HepG2 (cell line): ENCODE results near the gene ZKSCAN3. TPM values are rescaled to one million over a fixed set of nuclear protein-coding genes. Genes with fewer than 3 reads are reported as not detected.

Experiments
- FOXA1 ChIP-seq, 2 experiments: fragments of 450-650 bp in 1 of 2; sonication (generic) in 1 of 2; formaldehyde crosslinking in 1 of 2; IDR thresholded peaks; 2 replicates each; pipeline versions ENCODE4 v1.4.0 to v1.6.1; 2016 to 2020; ENCODE audit warnings: missing genetic modification reagents in 1 of 2
- GATAD1 ChIP-seq: IDR thresholded peaks from 2 replicates; pipeline ENCODE4 v1.6.1; 2016; ENCODE audit warnings: missing genetic modification reagents, missing compliant biosample characterization
- HMG20A ChIP-seq: IDR thresholded peaks from 2 replicates; pipeline ENCODE4 v1.6.1; 2016; ENCODE audit warnings: borderline replicate concordance
- KAT8 ChIP-seq: IDR thresholded peaks from 2 replicates; pipeline ENCODE4 v1.6.1; 2016; ENCODE audit warnings: missing genetic modification reagents, missing compliant biosample characterization
- RARA ChIP-seq: IDR thresholded peaks from 2 replicates; pipeline ENCODE4 v1.6.1; 2016; ENCODE audit warnings: missing genetic modification reagents, missing compliant biosample characterization
- RXRB ChIP-seq: IDR thresholded peaks from 2 replicates; pipeline ENCODE4 v1.6.1; 2016; ENCODE audit warnings: borderline replicate concordance, missing genetic modification reagents, missing compliant biosample characterization
- SOX6 ChIP-seq, 2 experiments: fragments of 450-650 bp in 1 of 2; sonication (generic) in 1 of 2; formaldehyde crosslinking in 1 of 2; IDR thresholded peaks; 2 replicates each; pipeline versions ENCODE4 v1.4.0 to v1.6.1; 2017 to 2020; ENCODE audit warnings: antibody characterized with exemption in 1 of 2, mild to moderate bottlenecking in 1 of 2, missing genetic modification reagents in 1 of 2
- SRSF1 ChIP-seq: fragments of 200-400 bp; formaldehyde crosslinking; optimal IDR thresholded peaks from 2 replicates; pipeline ENCODE3; 2017; ENCODE audit warnings: mild to moderate bottlenecking, low read depth, low read length, moderate library complexity
- SRY ChIP-seq: sonication (generic); formaldehyde crosslinking; IDR thresholded peaks from 2 replicates; pipeline ENCODE4 v1.8.0; 2022; ENCODE audit warnings: mild to moderate bottlenecking, missing genetic modification reagents
- ZBTB20 ChIP-seq: sonication (generic); formaldehyde crosslinking; IDR thresholded peaks from 2 replicates; pipeline ENCODE4 v1.8.1; 2023; ENCODE audit warnings: missing genetic modification reagents, low read depth, mild to moderate bottlenecking, borderline replicate concordance
- ZFP36L1 ChIP-seq: sonication (generic); formaldehyde crosslinking; IDR thresholded peaks from 2 replicates; pipeline ENCODE4 v1.8.0; 2022; ENCODE audit warnings: mild to moderate bottlenecking, missing genetic modification reagents, moderate library complexity
- ZNF431 ChIP-seq: sonication (generic); formaldehyde crosslinking; IDR thresholded peaks from 2 replicates; pipeline ENCODE4 v1.9.0; 2022; ENCODE audit warnings: missing genetic modification reagents, low read depth, mild to moderate bottlenecking, borderline replicate concordance
- ZNF598 ChIP-seq: sonication (generic); formaldehyde crosslinking; IDR thresholded peaks from 2 replicates; pipeline ENCODE4 v1.5.1; 2020; ENCODE audit warnings: mild to moderate bottlenecking, missing genetic modification reagents, borderline replicate concordance
- polyA plus RNA-seq, 8 experiments: library from polyadenylated mRNA; depleted of rRNA in 3 of 8; stranded (reverse) in 7 of 8; unstranded in 1 of 8; fragments of >200 nt; fragmentation: Illumina TruSeq in 4 of 8; extraction: Trizol in 4 of 8; gene quantifications; 2 replicates each; pipeline versions ENCODE4 v1.2.1 to v1.2.3, GENCODE V29; 2011 to 2016; ENCODE audit warnings: low read depth in 4 of 8, missing spikeins in 1 of 8, mixed read lengths in 1 of 8; ENCODE audit not compliant: insufficient read depth in 1 of 8
- total RNA-seq, 5 experiments: library from RNA; depleted of rRNA; stranded (reverse); fragments of >200 nt; fragmentation: Illumina TruSeq; extraction: Trizol; gene quantifications; 2 replicates each; pipeline ENCODE4 v1.2.3, GENCODE V29; 2016; ENCODE audit warnings: low read depth in 1 of 5
- TF ChIP-seq, protein P1 (sequence below), 2 experiments: sonication (generic) in 1 of 2; formaldehyde crosslinking in 1 of 2; IDR thresholded peaks; 2 replicates each; pipeline versions ENCODE4 v1.6.1 to v1.9.0; 2014 to 2022; ENCODE audit warnings: antibody characterized with exemption in 1 of 2, borderline replicate concordance in 1 of 2, inconsistent platforms in 1 of 2, low read depth in 1 of 2, missing genetic modification reagents in 1 of 2
- TF ChIP-seq, protein P2 (sequence below): sonication (generic); formaldehyde crosslinking; IDR thresholded peaks from 2 replicates; pipeline ENCODE4 v1.4.0; 2020; ENCODE audit warnings: mild to moderate bottlenecking, missing genetic modification reagents
- TF ChIP-seq, protein P3 (sequence below): sonication (generic); formaldehyde crosslinking; IDR thresholded peaks from 2 replicates; pipeline ENCODE4 v1.8.1; 2023; ENCODE audit warnings: missing genetic modification reagents, inconsistent platforms, borderline replicate concordance
- TF ChIP-seq, protein P4 (sequence below): sonication (generic); formaldehyde crosslinking; IDR thresholded peaks from 2 replicates; pipeline ENCODE4 v1.8.0; 2022; ENCODE audit warnings: mild to moderate bottlenecking, missing genetic modification reagents

Gene ZKSCAN3
- total and polyA plus RNA-seq, 2 of the 13 experiments (the other 11 are each of a cell fraction or from before 2014, with no cell fraction given), result 3.3 to 7.4 TPM

DNA sequence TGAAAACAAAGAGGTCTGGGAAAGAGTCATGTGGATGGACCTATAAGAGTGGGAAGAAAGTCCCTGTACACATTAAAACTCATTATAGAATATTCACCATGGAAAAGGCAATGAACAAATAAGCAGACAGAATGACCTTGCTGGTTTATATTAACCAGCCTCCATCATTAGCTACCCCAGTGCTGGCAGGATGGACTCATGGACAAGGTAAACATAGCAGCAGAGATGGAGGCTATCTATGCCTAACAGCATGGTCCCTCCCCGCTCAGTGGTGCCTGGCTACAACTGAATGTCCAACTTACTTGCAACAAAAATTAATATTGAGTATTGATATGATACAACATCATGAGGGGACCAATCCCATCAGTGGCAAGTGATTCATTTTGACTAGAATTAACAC lies 4.5 kb upstream of the ZKSCAN3 start (continued):
- TF ChIP-seq, protein P1, sequence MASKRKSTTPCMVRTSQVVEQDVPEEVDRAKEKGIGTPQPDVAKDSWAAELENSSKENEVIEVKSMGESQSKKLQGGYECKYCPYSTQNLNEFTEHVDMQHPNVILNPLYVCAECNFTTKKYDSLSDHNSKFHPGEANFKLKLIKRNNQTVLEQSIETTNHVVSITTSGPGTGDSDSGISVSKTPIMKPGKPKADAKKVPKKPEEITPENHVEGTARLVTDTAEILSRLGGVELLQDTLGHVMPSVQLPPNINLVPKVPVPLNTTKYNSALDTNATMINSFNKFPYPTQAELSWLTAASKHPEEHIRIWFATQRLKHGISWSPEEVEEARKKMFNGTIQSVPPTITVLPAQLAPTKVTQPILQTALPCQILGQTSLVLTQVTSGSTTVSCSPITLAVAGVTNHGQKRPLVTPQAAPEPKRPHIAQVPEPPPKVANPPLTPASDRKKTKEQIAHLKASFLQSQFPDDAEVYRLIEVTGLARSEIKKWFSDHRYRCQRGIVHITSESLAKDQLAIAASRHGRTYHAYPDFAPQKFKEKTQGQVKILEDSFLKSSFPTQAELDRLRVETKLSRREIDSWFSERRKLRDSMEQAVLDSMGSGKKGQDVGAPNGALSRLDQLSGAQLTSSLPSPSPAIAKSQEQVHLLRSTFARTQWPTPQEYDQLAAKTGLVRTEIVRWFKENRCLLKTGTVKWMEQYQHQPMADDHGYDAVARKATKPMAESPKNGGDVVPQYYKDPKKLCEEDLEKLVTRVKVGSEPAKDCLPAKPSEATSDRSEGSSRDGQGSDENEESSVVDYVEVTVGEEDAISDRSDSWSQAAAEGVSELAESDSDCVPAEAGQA (IDR thresholded peaks at IDR 0.05; ENCODE audit: low read depth), result 0 out of 2 replicates have a peak, but pooled peaks have one; percentile 51
- TF ChIP-seq, protein P1 (CRISPR knock-in tag; IDR thresholded peaks at IDR 0.05; ENCODE audit: borderline replicate concordance), result no peak
- TF ChIP-seq KAT8 (CRISPR knock-in tag) (no peak; the same call in 1 of the 2 replicates), SRSF1 (no peak), ZFP36L1 (CRISPR knock-in tag) (0 out of 2 replicates have a peak, but pooled peaks have one; percentile 38), SOX6 (IDR thresholded peaks at IDR 0.05) (no peak), SOX6 (CRISPR knock-in tag; IDR thresholded peaks at IDR 0.05) (peak; percentile 66), RARA (CRISPR knock-in tag) (0 out of 2 replicates have a peak, but pooled peaks have one; percentile 18), ZNF431 (no peak), RXRB (CRISPR knock-in tag) (peak; percentile 58; the same call in 1 of the 2 replicates), GATAD1 (peak; percentile 53; the same call in 1 of the 2 replicates), HMG20A (CRISPR knock-in tag) (peak; percentile 54; the same call in 1 of the 2 replicates), ZBTB20 (CRISPR knock-in tag) (peak; percentile 74; the same call in 1 of the 2 replicates), ZNF598 (CRISPR knock-in tag) (no peak), SRY (CRISPR knock-in tag) (no peak), FOXA1 (IDR thresholded peaks at IDR 0.05) (no peak), FOXA1 (CRISPR knock-in tag; IDR thresholded peaks at IDR 0.05) (peak; percentile 90)
- TF ChIP-seq, protein P2, sequence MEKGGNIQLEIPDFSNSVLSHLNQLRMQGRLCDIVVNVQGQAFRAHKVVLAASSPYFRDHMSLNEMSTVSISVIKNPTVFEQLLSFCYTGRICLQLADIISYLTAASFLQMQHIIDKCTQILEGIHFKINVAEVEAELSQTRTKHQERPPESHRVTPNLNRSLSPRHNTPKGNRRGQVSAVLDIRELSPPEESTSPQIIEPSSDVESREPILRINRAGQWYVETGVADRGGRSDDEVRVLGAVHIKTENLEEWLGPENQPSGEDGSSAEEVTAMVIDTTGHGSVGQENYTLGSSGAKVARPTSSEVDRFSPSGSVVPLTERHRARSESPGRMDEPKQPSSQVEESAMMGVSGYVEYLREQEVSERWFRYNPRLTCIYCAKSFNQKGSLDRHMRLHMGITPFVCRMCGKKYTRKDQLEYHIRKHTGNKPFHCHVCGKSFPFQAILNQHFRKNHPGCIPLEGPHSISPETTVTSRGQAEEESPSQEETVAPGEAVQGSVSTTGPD (CRISPR knock-in tag), result no peak
- TF ChIP-seq, protein P3, sequence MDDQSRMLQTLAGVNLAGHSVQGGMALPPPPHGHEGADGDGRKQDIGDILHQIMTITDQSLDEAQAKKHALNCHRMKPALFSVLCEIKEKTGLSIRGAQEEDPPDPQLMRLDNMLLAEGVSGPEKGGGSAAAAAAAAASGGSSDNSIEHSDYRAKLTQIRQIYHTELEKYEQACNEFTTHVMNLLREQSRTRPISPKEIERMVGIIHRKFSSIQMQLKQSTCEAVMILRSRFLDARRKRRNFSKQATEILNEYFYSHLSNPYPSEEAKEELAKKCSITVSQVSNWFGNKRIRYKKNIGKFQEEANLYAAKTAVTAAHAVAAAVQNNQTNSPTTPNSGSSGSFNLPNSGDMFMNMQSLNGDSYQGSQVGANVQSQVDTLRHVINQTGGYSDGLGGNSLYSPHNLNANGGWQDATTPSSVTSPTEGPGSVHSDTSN (CRISPR knock-in tag), result no peak
- TF ChIP-seq, protein P4, sequence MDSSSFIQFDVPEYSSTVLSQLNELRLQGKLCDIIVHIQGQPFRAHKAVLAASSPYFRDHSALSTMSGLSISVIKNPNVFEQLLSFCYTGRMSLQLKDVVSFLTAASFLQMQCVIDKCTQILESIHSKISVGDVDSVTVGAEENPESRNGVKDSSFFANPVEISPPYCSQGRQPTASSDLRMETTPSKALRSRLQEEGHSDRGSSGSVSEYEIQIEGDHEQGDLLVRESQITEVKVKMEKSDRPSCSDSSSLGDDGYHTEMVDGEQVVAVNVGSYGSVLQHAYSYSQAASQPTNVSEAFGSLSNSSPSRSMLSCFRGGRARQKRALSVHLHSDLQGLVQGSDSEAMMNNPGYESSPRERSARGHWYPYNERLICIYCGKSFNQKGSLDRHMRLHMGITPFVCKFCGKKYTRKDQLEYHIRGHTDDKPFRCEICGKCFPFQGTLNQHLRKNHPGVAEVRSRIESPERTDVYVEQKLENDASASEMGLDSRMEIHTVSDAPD (CRISPR knock-in tag), result peak; percentile 74; the same call in 1 of the 2 replicates
